ENCODE data around the gene NAA50.
A peak's percentile ranks its signal among the peaks of the same experiment; 100 is the strongest.

The NAA50 gene

DNA sequence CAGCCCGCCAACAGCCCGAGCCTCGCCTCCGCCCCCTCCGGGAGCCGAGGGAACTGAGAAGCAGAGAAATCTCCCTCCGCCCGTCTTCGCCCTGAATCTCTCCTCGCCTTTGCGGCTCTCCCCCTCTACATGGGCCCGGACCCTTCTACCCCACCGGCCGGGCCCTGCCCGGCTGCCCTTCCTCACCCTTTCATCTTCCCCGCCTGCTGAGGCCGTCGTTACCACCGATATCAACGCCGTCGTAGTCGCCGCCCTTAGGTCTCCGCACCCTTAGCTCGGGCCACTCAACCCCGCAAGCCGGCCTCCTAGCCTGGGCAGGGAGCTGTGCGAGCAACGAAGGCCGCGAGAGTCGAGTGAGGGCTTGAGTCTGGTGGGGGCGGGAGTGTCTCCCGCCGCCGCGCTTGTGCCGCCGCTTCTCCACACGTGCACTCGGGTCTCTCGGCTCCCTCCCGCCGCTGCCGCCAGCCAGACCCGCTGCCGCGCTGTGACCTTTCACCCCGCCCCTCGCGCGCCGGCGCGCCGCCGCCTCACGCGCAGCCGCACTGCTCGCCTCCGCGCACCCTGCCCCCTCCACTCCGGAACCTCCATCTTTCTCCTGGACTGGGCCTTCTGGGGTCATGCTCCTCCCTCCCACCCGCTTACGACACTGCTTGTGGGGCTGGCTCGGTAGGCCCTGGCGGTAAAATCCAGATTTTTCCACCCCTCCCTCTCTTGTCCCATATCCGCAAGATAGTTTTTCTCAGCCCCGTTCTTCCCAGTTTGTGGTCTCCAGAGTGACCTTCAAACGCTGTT, at the start of gene NAA50:
Gene NAA50, minus strand, starts transcription at position 494 of the 792 bp plus-strand sequence. Its CDS starts 300 bp downstream, at position 194.
- DNase-seq = peak; percentile 97

DNA sequence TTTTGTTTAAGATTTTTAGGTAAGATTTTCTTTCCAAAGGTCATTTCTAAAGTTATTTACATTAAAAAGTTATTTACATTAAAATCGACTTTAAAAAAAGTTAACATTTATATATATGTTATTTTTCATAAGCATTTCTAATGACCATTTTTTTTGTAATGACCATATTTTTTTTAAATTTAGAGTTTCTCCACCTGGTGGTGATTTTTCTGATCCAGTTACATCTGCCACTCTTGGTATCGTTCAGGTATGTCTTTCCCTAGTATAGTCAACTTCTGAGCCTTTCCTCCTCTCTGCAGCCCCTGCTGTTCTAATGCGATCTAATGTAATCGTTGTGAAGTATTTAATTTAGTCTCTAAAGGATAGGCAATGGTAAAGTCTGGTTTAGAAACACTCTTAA, 49.6 kb upstream of the NAA50 start:
- DNase-seq = no peak

DNA sequence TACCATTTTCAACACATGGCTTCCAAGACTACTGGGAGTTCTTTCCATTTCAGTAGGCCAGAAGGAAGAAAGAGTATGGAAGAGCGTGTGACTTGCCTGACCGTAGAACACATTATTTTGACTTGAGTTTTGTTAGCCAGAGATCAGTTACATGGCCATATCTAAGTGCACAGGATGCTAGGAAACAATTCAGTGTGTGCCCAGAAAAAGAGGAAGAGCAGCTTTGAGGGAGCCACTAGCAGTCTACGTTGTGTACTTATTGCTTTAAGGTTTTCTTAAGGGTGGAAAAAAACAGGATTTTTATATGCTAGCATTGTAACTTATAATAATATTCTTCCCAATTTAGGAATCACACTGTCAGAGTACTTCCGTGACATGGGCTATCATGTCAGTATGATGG, 48.5 kb upstream of the NAA50 start:
- DNase-seq = no peak

DNA sequence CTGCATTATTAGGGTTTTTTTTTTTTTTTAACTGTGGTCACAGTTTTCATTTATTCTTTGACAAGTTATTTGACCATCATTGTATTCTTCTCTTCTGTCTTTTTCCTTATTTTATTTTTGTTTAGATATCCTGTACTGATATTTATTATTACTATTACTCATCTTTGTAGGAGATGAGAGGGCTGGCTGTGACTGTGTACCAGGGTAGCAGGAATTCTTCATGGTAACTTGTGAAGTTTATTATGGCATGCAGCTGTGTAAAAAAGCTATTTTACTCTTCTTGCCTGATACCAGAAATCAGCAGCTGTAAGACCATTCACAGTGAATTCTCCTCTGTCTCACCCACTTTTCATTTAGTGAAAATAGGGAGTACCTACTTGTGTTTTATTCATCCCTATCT, 45.3 kb upstream of the NAA50 start:
- DNase-seq = no peak

DNA sequence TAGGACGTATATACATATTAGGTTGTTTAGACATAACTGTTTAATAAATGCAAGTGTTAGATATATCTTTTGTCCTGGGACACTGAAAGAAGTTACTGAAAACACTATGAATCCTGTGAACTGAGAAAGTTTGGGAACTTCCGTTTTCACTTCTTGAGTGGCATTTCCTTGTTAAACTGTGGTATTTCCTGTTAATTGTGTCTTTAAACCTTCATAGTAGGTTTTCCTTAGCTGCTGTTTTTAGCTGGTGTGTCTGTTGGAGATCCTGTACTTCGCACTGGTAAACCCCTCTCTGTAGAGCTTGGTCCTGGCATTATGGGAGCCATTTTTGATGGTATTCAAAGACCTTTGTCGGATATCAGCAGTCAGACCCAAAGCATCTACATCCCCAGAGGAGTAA, 37.9 kb upstream of the NAA50 start:
- no peak for DNase-seq

DNA sequence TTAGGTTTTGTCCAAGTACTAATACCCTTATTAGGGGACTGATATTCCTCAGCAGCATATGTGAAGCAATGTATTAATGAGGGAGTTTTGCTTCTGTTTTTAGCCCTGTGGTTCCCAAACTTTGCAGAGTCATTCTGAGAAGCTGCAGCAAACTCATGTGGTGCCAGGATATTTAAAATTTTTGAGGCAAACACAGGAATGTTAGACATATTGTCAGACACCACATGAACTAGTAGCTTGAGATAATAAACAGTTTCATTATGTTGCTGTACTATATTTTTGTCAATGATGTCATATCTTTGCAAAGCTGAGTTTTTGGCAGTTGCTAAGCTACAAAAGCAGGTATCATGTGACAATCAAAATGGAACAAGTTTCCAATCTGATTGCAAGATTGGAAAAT, 37.4 kb upstream of the NAA50 start:
- peak; percentile 1 for DNase-seq

DNA sequence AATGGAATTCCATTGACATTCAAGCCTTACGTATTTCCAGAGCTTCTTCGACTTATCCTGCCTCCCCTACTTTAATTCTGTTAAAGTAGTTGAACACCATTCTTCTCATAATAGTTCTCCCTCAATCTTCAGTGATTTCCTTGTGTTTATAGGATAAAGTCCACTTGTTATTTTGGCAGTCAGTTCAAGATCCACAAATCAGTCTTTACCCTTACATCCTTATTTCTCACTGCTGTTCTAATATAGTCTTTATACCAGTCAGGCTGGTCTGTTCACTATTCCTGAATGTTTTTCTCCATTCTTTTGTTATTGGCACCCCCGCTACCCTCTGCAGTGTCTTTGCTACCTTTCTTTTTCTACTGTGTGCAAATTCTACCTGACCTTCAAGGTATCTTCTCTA, 30.5 kb upstream of the NAA50 start:
- DNase-seq = no peak

DNA sequence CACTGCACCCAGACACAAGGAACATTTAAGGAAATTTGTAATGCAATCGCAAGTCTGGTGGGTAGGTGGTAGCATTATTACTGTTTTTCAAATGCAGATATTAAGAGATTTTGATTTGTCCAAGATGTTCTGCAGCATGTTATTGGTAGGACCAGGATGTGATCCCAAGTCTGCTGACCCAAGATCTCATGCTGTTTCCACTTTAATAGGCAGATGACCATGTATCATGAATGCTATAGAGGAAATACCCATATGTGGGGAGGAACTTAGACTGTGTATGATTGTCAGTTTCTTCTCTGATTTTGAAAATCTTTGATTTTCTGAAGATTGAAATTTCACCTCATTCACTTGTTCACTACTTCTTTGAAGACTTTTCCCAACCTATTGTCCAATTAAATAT, 29.5 kb upstream of the NAA50 start:
- DNase-seq = no peak

DNA sequence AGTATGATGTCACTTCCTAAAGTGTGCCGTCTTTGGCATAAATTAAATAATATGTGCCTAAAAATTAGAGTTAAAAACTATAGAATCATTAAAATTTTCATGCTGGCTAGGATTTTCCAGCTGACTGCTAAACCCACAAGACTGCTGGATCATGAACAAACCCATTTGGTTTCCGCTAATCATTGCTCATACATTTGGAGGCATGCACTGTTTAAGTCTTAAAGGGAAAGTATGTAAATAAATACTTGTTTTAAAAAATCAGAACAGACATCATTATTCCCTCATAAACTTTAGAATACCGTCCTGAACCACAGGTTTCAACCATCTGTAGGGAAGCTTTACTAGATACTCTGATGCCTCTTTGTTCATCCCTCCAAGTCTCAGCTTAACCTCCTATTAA, 27.3 kb upstream of the NAA50 start:
- no peak for DNase-seq

DNA sequence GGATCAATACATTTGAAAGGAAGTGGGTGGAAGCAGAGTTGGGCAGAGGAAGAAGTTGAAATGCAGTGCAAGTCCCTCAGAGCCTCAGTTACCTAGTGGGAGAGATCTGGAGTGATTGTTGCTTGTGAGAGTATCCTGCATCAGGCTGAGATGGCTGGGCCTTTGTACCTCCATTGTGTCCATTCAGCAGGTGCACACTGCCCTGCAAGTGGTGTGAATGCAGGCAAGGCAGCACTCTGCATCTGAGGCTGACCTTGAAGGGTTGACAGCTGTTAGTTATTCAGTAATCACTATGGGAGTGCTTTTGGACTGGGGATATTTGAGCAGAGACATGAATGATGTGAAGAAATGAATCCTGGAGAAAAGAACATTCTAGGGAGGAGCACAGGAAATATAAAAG, 25.9 kb upstream of the NAA50 start:
- DNase-seq = no peak

DNA sequence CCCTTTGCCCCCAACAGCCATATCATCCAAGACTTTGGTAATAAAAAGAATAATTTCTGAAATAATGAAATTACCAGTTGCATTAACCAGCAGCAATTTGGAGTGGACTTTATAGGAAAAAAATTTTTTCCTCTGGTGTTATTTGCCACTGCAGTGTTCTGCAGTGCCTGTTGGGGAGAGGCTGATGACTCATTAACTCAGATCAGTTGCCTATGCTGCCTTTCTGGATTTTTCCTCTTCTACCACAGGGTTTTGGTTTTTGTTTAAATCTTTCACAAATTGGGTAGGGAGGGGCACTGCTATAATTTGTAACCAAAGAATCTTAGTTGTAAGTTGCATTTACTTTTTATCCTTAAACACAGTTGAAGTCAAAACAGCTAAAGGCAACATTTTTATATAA, 23.5 kb upstream of the NAA50 start:
- no peak for DNase-seq

DNA sequence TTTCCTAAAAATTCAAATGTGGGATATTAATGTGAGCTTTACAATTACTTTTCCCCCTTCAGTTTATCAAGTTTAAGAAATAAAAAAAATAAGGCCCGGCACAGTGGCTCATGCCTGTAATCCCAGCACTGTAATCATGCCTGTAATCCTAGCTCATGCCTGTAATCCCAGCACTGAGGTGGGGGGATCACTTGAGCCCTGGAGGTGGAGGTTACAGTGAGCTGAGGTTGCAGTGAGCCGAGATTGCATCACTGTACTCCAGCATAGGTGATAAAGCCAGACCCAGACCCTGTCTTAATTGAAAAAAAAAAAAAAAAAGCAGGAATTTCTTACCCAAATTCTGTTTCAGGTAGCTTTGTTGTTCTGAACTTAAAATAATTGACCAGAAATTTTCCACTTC, 18.6 kb upstream of the NAA50 start:
- no peak for DNase-seq

DNA sequence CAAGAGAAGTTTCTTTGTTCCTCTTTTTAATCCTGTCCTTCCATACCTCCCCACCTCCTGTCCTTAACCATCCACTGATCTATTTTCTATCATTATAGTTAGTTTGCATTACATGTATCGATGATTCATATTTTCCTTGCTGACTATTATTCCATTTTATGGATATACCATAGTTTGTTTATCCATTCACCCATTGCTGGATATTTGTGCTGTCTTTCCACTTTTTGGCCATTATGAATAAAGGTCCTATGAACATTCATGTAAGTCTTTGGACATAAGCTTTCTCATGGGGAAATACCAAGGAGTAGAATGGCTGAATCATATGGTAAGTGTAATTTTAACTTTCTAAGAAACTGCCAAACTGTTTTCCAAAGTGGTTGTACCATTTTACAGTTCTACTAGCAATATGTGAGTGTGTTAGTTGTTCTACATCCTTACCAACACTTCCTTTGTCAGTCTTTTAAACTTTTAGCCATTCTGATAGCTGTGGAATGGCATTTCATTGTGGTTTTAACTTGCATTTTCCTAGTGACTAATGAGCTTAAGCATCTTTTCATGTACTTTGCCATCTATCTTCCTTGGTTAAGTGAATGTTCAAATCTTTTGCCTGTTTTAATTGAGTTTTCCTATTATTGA, 12.5 kb upstream of the NAA50 start:
- DNase-seq = no peak

DNA sequence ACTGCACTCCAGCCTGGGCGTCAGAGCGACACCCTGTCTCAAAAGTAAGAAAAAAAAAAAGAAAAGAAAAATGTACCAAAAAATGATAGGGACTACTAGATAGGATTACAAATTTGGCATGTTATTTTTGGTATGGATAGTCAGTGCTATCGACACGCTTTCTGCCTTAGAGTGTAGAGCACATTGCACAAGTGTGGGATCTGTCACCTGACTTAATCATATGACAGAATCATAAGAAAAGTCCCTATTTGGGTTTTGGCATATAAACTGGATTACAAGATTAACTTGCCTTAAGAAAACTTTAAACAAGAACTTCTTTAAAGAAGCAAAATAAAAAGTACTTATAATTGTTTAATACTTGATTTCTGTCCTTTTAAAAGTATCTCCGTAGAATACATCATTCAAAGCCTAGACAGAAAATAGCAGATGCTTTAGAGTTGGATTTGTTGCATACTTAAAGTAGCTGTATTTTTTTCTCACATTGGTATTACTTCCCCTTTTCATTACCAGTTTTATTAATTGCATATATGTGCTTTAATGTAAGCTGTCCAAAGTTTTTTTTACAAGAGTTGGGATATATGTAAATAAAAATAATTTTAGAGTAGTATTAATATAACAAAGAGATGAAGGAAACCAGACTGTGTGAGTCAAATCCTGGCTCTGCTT, 8.6 kb upstream of the NAA50 start:
- no peak for DNase-seq

DNA sequence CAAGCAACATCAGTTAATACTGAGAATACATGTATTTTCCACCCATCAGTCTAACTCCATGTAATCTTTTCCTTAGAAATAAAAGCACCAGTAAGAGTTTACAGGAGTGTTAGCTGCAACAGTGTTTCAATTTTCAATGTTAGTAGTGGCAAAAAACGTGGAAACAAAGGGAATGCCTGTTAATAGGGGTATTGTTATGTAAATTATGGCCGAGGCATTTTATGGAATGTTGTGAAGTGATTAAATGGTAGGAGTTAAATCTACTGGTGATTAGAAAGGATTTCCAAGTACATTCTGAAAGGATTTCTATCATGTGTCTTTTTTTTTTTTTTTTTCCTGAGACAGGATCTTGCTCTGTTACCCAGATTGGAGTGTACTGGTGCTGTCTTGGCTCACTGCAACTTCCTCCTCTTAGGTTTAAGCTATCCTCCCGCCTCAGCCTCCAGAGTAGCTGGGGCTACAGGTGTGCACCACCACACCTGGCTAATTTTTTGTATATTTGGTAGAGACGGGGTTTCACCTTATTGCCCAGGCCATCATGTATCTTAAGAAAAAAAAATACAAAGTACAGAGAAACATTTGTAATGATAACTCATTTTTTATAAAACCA, 7.4 kb upstream of the NAA50 start:
- no peak for DNase-seq

DNA sequence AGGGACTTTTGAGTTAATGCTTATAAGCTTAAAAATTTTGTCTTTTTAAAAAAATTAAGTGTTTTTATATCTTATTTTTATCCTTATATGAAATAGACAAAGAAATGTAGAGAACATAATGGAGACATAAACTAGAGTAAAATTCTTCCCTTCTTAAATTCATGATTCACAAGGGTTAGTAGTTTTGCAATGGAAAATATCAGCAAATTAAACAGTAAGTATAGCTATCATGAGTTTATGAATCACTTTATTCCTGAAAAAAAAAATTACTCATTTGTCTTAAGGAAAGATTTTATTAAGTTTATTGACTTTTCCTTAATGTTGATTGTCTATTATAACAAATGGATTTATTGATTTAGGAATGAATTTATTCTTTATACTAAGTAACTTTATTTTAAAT, 5.1 kb upstream of the NAA50 start:
- DNase-seq = no peak

DNA sequence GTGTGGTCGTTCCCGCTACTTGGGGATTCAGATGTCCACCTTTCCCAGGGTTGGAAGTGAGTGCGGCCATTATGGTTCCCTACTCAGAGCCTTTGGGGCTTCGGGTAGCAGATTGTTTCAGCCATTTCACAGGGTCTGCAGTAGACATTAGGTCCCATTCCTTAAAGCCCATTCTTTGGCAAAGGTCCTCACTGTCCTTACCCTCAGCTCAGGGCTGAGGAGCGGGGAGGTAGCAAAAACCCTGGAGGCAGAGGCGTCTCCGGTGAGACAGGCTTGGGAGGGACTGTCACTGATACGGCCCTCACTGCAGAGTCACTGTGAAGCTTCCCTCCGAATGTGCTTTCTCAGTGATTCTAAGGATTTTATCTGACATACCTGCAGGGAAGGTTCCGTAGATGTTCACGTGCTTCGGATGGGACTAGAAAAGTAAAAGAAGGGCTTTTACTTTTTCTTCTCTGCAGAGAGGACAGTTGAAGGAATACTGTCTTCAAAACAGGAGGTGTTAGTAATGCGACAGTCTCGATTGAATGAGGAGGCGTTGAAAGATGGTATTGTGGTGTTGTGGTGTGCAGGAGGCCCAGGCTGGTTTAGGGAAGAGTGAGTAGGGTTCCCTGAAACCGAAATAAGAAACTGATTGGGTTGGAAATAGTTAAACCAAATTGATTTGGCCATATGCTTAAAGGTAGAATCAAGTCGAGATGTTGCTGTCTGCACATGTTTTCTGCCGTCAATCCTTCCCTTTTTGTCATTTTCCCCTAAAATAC, 1.4 kb upstream of the NAA50 start:
- DNase-seq = peak; percentile 22

DNA sequence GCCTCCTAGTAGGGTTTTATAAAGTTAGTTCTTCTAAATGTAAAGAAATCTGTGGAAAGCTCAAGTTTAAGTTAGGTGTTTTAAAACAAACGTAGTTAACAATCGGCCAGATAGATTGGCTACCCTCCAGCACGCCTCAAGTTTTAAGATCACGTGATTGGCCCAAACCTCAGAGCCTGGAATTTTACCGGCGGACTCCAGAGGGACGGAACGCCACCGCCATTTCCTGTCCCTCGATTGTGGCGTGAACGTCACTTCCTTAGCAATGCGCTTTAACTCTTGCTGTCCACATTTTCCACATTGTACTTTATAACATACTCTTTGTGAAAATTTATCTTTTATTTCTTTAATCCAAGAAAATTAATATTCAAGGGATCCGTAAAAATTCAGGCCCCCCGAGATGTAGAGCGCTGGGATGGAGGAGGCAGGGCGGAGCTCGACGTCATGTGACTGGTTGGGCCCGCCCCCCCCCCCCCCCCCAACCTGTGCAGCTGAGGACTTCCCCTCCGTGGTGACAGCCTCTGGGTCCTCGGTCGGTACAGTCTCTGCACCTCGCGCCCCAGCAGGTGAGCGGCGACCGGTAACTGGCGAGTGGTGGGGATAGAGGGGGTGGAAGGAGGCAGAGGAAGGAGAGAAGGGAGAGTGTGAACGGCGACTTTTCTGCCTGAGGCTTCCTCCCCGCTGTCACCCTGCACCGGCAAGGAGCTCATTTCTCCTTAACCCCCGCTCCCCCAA, 666 bp upstream of the NAA50 start, which contains the start of gene ATP6V1A:
Gene ATP6V1A, plus strand, starts transcription at position 488 of the 735 bp plus-strand sequence. CDS start 31,719 bp downstream, outside the sequence.
- peak; percentile 92 for DNase-seq

DNA sequence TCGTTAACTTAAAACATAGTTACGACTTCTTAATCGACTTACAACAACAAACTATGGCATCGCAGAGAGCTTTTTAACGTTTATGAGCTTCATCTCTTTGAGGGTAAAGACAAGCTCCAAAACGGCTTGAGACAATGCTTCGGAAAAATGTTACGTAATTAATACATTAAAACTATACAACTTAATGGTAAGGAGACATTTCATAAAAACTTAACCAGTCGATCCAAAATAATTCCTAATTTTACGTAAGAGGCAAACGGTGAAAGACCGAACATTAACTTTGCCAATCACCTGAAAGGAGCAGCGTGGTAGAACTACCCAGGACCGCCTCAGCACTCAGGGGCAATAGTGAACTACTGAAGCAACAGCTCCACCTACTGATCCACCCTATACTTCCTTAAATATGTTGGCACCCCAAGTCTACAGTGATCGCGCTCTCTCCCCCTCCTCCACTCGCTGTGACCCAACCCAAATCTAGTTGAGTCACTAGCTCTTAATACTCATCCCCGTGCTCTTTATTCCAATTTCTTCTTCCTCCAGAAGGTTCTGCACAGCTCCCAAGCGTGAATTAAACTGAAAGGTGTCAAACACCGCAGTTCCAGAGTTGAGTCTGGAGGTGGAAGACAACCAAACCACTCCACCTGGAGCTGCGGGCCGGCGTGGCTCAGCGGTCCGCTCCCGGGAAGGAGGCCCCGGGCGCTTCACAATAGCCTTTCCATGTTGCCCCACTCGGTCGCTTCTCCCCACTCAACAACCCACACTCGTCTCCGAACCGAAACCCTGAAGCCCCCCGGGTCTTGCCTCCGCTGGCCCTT, 901 bp downstream of the NAA50 start:
- peak; percentile 91 for DNase-seq

DNA sequence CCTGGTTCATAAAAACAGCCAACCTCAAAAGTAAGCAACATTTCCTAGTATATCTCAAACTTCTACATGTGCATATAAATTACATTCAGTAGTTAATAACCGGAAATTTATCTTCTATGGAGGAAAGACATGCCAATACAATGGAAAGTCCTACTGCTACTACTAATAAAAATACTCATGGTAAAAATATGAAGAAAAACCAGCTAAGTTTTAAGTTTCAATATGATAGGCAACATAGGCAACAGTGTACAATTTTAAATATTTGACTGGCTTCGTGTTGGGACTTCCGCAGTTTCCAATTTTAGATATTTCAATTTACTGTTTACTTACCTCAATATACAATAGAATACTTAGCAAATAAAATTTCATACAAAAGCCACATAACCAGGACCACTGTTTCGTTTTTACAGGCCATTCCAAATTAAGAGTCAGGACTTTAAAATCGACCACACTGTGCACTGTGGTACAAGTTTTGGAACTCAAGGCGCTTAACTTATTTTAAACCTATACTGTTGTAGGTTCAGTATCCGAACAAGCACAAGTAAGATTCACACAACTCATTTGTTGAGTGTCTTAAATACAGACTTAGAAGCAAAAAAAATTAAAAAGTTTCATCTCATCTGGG, 2.9 kb downstream of the NAA50 start:
- peak; percentile 56 for DNase-seq

DNA sequence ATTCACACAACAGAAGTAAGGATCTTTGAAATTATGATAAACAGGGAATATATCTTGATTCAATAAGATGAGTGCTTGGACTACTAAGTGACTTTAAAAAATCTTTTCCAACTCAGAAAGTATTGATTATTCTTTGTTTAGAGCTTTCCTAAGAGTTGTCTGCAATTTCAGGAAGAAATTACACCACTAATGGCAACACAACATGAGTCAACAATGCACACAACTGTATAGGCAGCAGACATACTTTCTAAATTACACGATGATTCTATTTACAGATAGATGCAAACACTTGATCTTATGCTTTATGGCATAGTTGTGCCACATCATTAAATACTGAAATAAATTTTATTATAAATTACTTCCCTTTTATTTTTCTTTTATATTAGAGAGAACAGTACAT, 4.4 kb downstream of the NAA50 start:
- no peak for DNase-seq

Measured in CD4-positive, alpha-beta T cell treated with Interleukin-17A for 1 hour (primary cell).